GM10266 (cell line): ENCODE measurements around the gene ZNF330.

Experiments used
- DNase-seq: peaks from one replicate; pipeline ENCODE4 v3.0.0; 2012; ENCODE audit errors: extremely low spot score
- TF ChIP-seq, protein P1 (sequence below): IDR thresholded peaks from 2 replicates; pipeline ENCODE4 v1.5.1; 2012; ENCODE audit warnings: mild to moderate bottlenecking, low read depth; ENCODE audit not compliant: control insufficient read depth, insufficient read depth; ENCODE audit errors: missing control alignments

ZNF330 gene

GRCh38 chr4:141193516-141194034, 27.1 kb upstream of the ZNF330 start:
- TF ChIP-seq, protein P1, sequence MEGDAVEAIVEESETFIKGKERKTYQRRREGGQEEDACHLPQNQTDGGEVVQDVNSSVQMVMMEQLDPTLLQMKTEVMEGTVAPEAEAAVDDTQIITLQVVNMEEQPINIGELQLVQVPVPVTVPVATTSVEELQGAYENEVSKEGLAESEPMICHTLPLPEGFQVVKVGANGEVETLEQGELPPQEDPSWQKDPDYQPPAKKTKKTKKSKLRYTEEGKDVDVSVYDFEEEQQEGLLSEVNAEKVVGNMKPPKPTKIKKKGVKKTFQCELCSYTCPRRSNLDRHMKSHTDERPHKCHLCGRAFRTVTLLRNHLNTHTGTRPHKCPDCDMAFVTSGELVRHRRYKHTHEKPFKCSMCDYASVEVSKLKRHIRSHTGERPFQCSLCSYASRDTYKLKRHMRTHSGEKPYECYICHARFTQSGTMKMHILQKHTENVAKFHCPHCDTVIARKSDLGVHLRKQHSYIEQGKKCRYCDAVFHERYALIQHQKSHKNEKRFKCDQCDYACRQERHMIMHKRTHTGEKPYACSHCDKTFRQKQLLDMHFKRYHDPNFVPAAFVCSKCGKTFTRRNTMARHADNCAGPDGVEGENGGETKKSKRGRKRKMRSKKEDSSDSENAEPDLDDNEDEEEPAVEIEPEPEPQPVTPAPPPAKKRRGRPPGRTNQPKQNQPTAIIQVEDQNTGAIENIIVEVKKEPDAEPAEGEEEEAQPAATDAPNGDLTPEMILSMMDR, result no peak

DNA sequence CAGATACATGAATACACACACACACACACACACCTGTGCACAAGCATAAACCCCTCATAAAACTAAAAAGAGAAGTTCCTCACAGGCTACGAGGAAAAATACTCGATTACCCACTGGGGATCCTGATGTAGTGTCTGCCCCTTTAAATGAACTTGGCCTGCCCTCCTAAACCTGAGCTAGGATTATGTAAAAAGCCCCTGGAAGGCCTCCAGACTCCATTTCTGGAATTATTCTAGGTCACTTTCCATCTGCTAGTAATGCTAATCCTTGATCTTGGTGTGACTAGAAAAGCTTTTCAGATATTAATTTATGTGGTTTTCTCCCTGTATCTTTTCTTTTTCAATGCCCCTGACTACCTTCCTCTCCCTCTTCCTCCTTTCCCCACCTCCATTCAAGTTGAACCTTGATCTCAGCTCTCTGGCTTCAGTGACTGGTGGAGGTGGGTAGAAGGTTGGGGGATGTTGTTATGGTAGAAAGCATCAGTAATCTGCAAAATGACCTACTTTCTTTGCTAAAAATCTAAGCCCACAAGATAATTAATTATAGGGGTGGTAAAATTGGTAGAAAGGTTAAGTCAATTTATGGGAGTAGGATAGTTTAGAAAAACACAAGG, 25.5 kb upstream of the ZNF330 start:
- TF ChIP-seq, protein P1, result no peak
- no peak for DNase-seq

More at GRCh38 chr4:141193516-141194034, 27.1 kb upstream of the ZNF330 start:
- DNase-seq, result no peak

DNA sequence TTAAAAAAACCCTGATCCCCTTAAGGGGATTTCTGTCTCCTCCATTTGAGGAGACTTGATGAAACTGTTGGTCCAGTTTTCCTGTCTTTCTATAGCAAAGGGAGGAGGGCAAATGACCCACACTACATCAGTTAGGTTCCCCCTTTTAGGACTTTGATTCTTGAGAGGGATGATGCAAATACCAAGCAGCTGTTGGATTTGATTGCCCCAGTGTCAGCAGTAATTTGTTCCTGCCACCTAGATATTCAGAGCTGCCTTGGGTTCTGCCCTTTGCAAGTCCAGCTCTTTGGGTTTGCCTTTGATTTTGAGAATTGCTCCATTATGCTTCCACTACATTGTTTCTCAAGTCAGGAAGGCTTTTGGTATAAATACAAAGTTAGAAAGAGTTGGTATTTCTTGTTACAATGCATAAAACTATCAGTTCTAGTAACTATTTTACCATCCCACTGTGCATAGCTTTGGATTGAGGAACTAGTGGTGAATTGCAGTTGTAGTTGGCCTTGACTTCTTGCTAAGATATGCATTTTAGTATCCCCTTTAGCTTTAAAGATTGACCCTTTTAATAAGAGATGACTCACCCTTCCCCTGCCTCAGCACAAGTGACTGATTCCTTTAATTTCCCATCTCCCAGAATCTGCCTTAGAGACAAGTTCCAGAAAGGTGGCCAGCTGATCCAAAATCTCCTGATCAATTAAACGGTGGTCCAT, 24.3 kb upstream of the ZNF330 start:
- TF ChIP-seq, protein P1, result no peak
- no peak for DNase-seq

DNA sequence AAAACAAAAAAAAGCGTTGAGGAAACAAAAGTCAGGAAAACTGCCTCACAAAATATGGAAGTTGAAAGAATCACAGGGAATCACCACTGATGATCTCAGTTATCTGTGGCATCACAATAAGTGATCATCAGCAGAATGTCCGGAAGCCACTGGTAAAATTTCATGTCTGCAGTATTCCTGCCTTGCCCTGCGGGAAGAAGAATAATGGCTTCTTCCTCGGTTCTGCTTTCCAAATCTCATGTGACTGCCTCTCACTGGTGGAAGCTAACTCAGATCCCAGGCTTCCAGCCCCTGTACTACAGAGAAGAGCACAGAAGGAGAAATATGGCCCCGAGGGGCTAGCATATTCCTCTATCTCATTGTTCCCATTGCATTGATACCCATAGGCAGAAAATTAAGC, 12.7 kb upstream of the ZNF330 start:
- TF ChIP-seq, protein P1, result no peak

DNA sequence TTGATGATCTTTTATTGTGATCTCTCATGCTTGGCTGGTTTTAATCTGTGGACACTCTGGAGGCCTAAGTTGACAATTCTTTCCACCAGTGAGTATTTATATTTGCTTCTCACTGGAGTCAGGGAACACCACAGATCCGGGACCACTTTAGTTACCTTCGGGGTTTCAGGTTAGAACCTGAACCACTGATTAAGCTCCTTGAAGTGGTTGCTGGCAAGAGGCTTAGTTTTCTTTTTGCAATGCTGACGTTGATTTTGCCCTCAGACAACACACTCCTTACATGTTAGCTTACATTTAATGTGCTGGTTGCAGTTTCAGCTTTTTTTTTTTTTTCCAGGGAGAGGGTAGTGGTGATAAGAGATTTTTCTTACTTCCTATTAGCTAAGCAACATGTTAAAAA, 10.5 kb upstream of the ZNF330 start:
- TF ChIP-seq, protein P1, result no peak
- DNase-seq, result no peak

More for the DNA sequence above, 12.7 kb upstream of the ZNF330 start:
- no peak for DNase-seq

DNA sequence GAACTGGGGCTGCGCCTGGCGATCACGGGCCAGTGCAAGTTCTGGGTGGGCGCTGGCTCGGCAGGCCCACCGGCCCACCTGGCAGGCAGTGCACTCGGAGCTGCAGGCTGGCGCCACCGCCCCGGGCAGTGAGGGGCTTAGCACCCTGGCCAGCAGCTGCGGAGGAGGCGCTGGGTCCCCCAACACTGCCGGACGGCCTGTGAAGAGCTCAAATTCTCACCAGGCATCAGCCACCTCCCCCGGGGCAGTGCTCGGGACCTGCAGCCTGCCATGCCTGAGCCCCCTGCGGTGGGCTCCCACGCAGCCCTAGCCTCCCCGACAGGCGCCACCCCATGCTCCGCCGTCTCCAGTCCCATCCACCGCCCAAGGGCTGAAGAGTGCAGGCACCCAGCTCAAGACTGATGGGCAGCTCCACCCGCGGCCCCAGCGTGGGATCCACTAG, 7.1 kb upstream of the ZNF330 start:
- DNase-seq, result no peak
- TF ChIP-seq, protein P1, result no peak

DNA sequence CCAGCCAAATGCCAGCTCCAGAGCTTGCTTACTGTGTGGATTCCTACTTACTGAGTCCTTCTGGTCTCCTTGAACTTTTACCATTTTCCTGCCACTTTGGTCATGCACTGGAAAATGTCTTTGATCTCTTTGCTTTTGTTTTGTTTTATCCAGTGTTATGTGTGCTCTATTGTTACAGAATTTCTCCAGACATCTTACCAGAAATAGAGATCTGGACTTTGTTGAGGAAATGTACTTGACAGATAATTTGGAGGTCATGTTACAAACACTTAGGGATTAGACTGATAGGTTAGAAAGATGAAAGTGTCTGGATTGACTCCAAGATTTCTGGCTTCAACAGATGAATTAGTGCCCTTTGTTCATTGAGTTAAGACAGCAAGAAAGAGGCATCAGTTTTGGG, 5.7 kb upstream of the ZNF330 start:
- TF ChIP-seq, protein P1, result no peak
- DNase-seq, result no peak
